GM13977 (cell line): ENCODE results near the gene TRIM32.

Experiments
- DNase-seq: peaks from one replicate; pipeline ENCODE4 v3.0.0; 2012; ENCODE audit warnings: low spot score
- CTCF ChIP-seq: IDR thresholded peaks from 2 replicates; pipeline ENCODE4 v1.5.1; 2012; ENCODE audit warnings: mild to moderate bottlenecking, control low read depth; ENCODE audit not compliant: insufficient read depth; ENCODE audit errors: extremely low read depth, missing control alignments
- in situ Hi-C: fragments of 300-500 bp; cut with MboI; formaldehyde crosslinking; loops from one replicate; pipeline ENCODE4 v1.12.0; 2022; ENCODE audit warnings: low sequenced_read_pairs, low pct_unique_long_range_greater_than_20kb, mixed read lengths, inconsistent platforms; ENCODE audit not compliant: unreplicated experiment

The TRIM32 gene

GRCh38 chr9:116661037-116661954 is 25.8 kb upstream of the TRIM32 start:
- peak; percentile 53 for DNase-seq
- TF ChIP-seq CTCF, result peak; percentile 73
- in situ Hi-C loops, result loop anchor here (25.0 kb wide), 1 partner anchor 499 kb away; the partner anchor contains the start of gene PAPPA

- no peak for TF ChIP-seq CTCF
- in situ Hi-C loops, result loop anchor here (25.0 kb wide), 1 partner anchor 500 kb away; the partner anchor contains the start of gene PAPPA
- DNase-seq, result no peak
These were observed 24.3 kb upstream of the TRIM32 start for GRCh38 chr9:116662646-116663310.

- in situ Hi-C loops, result loop anchor here (25.0 kb wide), 1 partner anchor 501 kb away; the partner anchor contains the start of gene PAPPA
- DNase-seq, result no peak
- no peak for TF ChIP-seq CTCF
These were observed 23.5 kb upstream of the TRIM32 start for GRCh38 chr9:116663581-116663980.

GRCh38 chr9:116668970-116669695 is 18.0 kb upstream of the TRIM32 start:
- no peak for DNase-seq
- in situ Hi-C loops, result loop anchor here (25.0 kb wide), 1 partner anchor 507 kb away; the partner anchor contains the start of gene PAPPA
- no peak for TF ChIP-seq CTCF

GRCh38 chr9:116671605-116672004 is 15.5 kb upstream of the TRIM32 start:
- DNase-seq, result no peak
- in situ Hi-C loops, result loop anchor here (25.0 kb wide), 1 partner anchor 509 kb away; the partner anchor contains the start of gene PAPPA
- no peak for TF ChIP-seq CTCF

GRCh38 chr9:116673375-116673774 is 13.7 kb upstream of the TRIM32 start:
- no peak for DNase-seq
- no peak for TF ChIP-seq CTCF
- in situ Hi-C loops, result loop anchor here (25.0 kb wide), 1 partner anchor 511 kb away; the partner anchor contains the start of gene PAPPA
